ENCODE measurements around the gene BCL3.

DNA sequence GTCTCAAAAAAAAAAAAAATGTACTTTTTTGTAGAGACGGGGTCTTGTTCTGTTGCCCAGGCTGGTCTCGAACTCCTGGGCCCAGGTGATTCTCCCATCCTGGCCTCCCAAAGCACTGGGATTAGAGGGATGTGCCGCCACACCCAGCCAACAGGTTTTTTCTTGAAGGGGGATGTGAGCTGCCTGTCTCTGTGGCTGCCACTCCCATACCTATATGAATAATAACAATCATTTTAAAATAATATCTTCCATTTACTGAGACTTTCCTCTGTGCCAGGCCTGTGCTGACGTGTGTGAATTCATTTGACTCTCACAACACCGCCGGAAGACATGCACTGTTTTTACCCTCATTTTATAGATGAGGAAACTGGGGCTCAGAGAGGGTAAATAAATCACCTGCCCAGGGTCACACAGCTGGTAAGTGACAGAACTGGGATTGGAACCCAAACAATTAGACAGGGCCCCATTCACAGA, 7.2 kb upstream of the BCL3 start:
- TF ChIP-seq, protein P1, sequence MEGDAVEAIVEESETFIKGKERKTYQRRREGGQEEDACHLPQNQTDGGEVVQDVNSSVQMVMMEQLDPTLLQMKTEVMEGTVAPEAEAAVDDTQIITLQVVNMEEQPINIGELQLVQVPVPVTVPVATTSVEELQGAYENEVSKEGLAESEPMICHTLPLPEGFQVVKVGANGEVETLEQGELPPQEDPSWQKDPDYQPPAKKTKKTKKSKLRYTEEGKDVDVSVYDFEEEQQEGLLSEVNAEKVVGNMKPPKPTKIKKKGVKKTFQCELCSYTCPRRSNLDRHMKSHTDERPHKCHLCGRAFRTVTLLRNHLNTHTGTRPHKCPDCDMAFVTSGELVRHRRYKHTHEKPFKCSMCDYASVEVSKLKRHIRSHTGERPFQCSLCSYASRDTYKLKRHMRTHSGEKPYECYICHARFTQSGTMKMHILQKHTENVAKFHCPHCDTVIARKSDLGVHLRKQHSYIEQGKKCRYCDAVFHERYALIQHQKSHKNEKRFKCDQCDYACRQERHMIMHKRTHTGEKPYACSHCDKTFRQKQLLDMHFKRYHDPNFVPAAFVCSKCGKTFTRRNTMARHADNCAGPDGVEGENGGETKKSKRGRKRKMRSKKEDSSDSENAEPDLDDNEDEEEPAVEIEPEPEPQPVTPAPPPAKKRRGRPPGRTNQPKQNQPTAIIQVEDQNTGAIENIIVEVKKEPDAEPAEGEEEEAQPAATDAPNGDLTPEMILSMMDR (IDR thresholded peaks at IDR 0.05) = no peak
- TF ChIP-seq EZH2 (IDR thresholded peaks at IDR 0.05) = no peak
